Psoas muscle (tissue), 8 donors: ENCODE measurements around the gene TFAP2D. TPM values are rescaled to one million over a fixed set of nuclear protein-coding genes. Genes with fewer than 3 reads are reported as not detected.

Experiments
- ATAC-seq, 4 donors: fragments of 200-7000 bp; cut with Tn5 transposase; one replicate each; pipeline ENCODE4 v1.9.1; 2020; ENCODE audit warnings: moderate library complexity in 3 of 4, mild to moderate bottlenecking in 2 of 4
- DNase-seq, 2 donors: peaks; one replicate each; pipeline ENCODE4 v3.0.0-alpha.2; 2020
- H3K27ac ChIP-seq: fragments of 200-600 bp; one replicate; pipeline ENCODE4 v1.8.0; 2022
- H3K27me3 ChIP-seq, 3 donors: fragments of 200-600 bp in 1 of 3; one replicate each; pipeline versions ENCODE4 v1.6.1 to v1.8.0; 2013 to 2022; ENCODE audit warnings: low read length in 2 of 3, mild to moderate bottlenecking in 2 of 3, moderate library complexity in 1 of 3; ENCODE audit not compliant: insufficient read depth in 3 of 3
- H3K36me3 ChIP-seq, 2 donors: fragments of 200-600 bp in 1 of 2; one replicate each; pipeline versions ENCODE4 v1.6.1 to v1.8.0; 2013 to 2022; ENCODE audit warnings: low read depth in 1 of 2, mild to moderate bottlenecking in 1 of 2, moderate library complexity in 1 of 2; ENCODE audit not compliant: insufficient read depth in 1 of 2
- H3K4me1 ChIP-seq: fragments of 200-600 bp; one replicate; pipeline ENCODE4 v1.8.0; 2022
- H3K4me3 ChIP-seq: fragments of 200-600 bp; one replicate; pipeline ENCODE4 v1.8.0; 2022; ENCODE audit warnings: mild to moderate bottlenecking
- H3K9me3 ChIP-seq: fragments of 200-600 bp; one replicate; pipeline ENCODE4 v1.8.0; 2022
- WGBS, 3 donors: extraction: QIAGEN DNeasy Blood & Tissue Kit; methylation state at CpG; one replicate each; pipeline versions ENCODE4 v1.1.6 to v1.1.7; 2013; 5-methylcytosine and 5-hydroxymethylcytosine counted together
- intact Hi-C, 2 donors: fragments of 100-400 bp; cut with DNase I; formaldehyde crosslinking; loops; one replicate each; pipeline versions ENCODE4 v1.11.0 to v1.14.2; 2022
- long read RNA-seq, 2 donors: library from polyadenylated mRNA; unstranded; transcript quantifications; one replicate each; pipeline ENCODE4 v2.0.0, GENCODE V29; 2021
- polyA plus RNA-seq, 3 donors: library from polyadenylated mRNA; stranded (reverse); fragments of 200-250 nt; gene quantifications; one replicate each; pipeline ENCODE4 v1.2.3, GENCODE V29; 2013
- total RNA-seq, 4 donors: library from RNA; stranded (reverse); fragmentation: NEBNext Ultra II Directional in 2 of 4; extraction: Animal tissue kit (Norgen Biotek cat#: 25700) in 2 of 4; gene quantifications; one replicate each; pipeline versions ENCODE4 v1.2.1 to v1.2.4, GENCODE V29; 2021 to 2023
- TF ChIP-seq, protein P1 (sequence below): fragments of 200-600 bp; IDR thresholded peaks from one replicate; pipeline ENCODE4 v1.8.0; 2022; ENCODE audit warnings: antibody characterized with exemption
- donor health status: healthy with polysubstance abuse.
- donor health status: DM: no; HTN: no; CAD: no; lungs with moderate emphysema.
- donor health status: Bipolar disorder and iron deficiency.
- donor health status: healthy.
- donor health status: DM: yes; HTN: yes; CAD: no.
- donor health status: DM: no; HTN: no; CAD: no.
- donor health status: DM: no; HTN: no; CAD: no.
- donor health status: DM: yes; HTN: yes; CAD: no.

The TFAP2D gene
- total RNA-seq (not detected), polyA plus RNA-seq (not detected)
- long read RNA-seq, donor 1 = 0 reads
- long read RNA-seq, donor 2 = 0 reads

DNA sequence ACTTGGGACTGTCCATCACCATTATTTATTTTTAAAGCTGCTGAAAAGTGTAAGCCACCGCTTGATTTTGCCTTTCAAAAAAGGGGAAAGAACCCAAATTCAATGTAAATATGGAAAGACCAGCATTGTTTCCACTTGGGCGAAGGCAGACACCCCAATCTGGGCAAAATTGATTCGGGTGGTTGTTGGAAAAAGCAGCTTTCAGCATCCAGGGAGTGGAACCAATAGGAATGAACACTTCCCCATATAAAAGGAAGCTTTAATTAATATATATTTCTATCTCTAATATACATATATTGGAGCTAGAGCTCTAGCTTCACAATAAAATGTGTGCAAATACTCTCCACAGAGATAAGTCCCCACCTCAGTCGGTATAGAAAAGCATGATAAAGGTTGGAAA, at the start of gene TFAP2D:
Gene TFAP2D (plus strand): TSS at position 301 of the 400 bp plus-strand sequence. CDS start 530 bp downstream, outside the sequence.
- TF ChIP-seq, protein P1, sequence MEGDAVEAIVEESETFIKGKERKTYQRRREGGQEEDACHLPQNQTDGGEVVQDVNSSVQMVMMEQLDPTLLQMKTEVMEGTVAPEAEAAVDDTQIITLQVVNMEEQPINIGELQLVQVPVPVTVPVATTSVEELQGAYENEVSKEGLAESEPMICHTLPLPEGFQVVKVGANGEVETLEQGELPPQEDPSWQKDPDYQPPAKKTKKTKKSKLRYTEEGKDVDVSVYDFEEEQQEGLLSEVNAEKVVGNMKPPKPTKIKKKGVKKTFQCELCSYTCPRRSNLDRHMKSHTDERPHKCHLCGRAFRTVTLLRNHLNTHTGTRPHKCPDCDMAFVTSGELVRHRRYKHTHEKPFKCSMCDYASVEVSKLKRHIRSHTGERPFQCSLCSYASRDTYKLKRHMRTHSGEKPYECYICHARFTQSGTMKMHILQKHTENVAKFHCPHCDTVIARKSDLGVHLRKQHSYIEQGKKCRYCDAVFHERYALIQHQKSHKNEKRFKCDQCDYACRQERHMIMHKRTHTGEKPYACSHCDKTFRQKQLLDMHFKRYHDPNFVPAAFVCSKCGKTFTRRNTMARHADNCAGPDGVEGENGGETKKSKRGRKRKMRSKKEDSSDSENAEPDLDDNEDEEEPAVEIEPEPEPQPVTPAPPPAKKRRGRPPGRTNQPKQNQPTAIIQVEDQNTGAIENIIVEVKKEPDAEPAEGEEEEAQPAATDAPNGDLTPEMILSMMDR = no peak
- 2 to 4% (median 3%) methylated on average over 4 of the region's 4 CpGs for WGBS, 3 donors
- Histone ChIP-seq H3K27ac (no peak within 1 kb of the TSS), H3K4me1 (no peaks in the 10 kb centered on the region), H3K4me3 (no peak within 1 kb of the TSS), H3K27me3 (peaks cover 24 to 71% (median 26%) of the 10 kb centered on the region in 3 donors), H3K9me3 (no peaks in the 10 kb centered on the region), H3K36me3 (no peaks in the 10 kb centered on the region)
- no peak for DNase-seq
- ATAC-seq = no peak
- intact Hi-C loops = no loop called here

DNA sequence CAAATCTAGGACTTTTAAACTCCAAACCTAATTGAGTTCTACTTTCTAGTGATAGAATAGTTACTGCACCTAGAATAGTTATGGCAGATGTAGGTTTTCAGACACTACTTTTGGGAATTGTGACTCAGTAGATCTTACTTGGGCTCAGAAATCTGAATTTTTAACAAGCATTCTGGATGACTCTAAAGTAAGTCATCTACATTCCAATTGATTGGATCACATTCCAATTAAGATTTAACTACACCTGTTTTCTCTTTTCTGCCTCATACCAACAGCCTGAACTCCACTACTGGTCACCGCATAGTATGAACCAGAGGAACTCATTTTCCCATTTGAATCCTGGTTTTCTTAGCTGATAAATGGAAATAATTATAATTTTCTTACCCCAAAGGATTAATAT, 49.5 kb upstream of the TFAP2D start:
- Histone ChIP-seq H3K9me3 (no peaks in the 10 kb centered on the region), H3K27ac (no peak overlapping the region), H3K4me1 (no peaks in the 10 kb centered on the region), H3K27me3 (no peaks in the 10 kb centered on the region), H3K36me3 (no peaks in the 10 kb centered on the region), H3K4me3 (no peak overlapping the region)
- intact Hi-C loops = no loop called here
- WGBS, 3 donors = 80 to 90% (median 88%) methylated on average over 1 of the region's 1 CpG
- TF ChIP-seq, protein P1 = no peak
- DNase-seq (no peak), ATAC-seq (no peak)

DNA sequence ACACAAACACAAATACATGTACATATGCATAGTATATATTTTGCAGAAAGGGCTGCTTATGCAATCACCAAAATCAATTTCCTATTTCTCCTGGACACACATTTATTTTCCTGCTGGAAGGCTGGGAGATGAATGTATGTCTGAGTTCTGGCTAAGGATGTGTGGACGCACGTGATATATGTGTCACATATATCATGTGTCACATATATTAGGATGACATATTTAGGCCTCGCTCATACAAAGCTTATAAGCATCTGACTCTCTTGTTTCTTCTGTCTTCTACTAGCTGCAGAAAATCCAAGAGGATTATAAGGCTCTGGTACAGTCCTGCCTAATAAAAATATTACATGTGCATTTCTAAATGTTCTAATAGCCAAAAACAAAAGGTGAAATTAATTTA, 47.2 kb upstream of the TFAP2D start:
- DNase-seq (no peak), ATAC-seq (no peak)
- no peaks in the 10 kb centered on the region for H3K27me3 ChIP-seq
- WGBS, 3 donors = 36 to 41% (median 40%) methylated on average over 3 of the region's 3 CpGs
- no peak overlapping the region for H3K27ac ChIP-seq
- TF ChIP-seq, protein P1 = no peak
- no peak overlapping the region for H3K4me3 ChIP-seq
- no peaks in the 10 kb centered on the region for H3K36me3 ChIP-seq
- intact Hi-C loops = no loop called here
- no peaks in the 10 kb centered on the region for H3K4me1 ChIP-seq
- H3K9me3 ChIP-seq = no peaks in the 10 kb centered on the region

DNA sequence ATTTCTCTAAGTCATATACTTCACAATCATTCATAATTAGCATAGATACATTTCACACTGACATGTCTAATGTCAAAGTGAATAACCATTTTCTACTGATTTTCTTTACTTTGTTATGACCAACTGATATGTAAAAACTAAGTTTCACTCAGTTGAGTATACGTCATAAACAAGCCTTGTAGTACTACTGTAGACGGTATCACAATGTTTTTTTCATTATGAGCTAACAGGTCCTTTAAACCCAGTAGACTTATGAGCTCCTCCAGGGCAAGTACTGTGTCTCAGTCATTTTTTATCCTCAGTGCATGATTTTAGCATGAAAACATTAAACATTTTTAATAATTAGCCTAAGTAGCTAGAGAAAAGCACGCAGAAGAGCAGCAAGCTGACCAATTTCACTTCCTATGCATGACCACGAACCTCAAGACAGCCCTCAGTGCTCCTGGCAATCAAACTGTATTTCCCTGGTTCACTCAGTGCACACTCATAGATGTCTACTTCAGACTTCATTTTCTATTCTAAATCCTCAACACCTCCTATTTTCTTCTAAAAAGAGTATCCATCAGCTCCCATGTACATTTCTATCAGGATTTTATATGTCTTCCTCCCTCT, 32.0 kb upstream of the TFAP2D start:
- Histone ChIP-seq H3K27me3 (no peaks in the 10 kb centered on the region), H3K27ac (no peak overlapping the region), H3K9me3 (no peaks in the 10 kb centered on the region), H3K4me3 (no peak overlapping the region), H3K36me3 (no peaks in the 10 kb centered on the region), H3K4me1 (no peaks in the 10 kb centered on the region)
- WGBS, 3 donors = 66 to 72% (median 67%) methylated on average over 4 of the region's 4 CpGs
- DNase-seq = no peak
- TF ChIP-seq, protein P1 = no peak
- intact Hi-C loops = no loop called here
- ATAC-seq = no peak

DNA sequence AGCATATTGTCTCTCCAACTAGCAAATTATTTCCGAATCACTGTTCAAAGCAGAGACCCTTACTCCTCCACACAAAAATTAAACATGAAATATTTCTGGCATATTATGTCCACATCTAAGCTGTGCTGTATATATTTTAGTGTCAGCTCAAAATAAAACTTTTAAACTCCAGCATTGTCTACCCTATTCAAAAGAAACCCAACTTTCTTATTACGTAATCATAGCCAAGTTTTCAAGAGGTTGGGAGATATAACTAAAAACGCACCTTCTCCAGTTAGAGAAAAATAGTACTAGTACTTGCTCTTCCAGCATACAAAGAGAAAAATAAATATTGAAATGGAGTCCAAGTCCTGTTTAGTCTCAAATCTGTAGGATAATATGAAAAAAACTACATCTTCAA, 24.1 kb upstream of the TFAP2D start:
- Histone ChIP-seq H3K36me3 (no peaks in the 10 kb centered on the region), H3K27me3 (no peaks in the 10 kb centered on the region), H3K27ac (no peak overlapping the region), H3K4me1 (no peaks in the 10 kb centered on the region), H3K4me3 (no peak overlapping the region), H3K9me3 (no peaks in the 10 kb centered on the region)
- DNase-seq (no peak), ATAC-seq (no peak)
- WGBS, 3 donors = 87 to 92% (median 88%) methylated on average over 3 of the region's 3 CpGs
- TF ChIP-seq, protein P1 = no peak
- intact Hi-C loops = no loop called here
